GM10266 (cell line): ENCODE data around the gene GPR27.

ENCODE experiments used
- DNase-seq: peaks from one replicate; pipeline ENCODE4 v3.0.0; 2012; ENCODE audit errors: extremely low spot score
- TF ChIP-seq, protein P1 (sequence below): IDR thresholded peaks from 2 replicates; pipeline ENCODE4 v1.5.1; 2012; ENCODE audit warnings: mild to moderate bottlenecking, low read depth; ENCODE audit not compliant: control insufficient read depth, insufficient read depth; ENCODE audit errors: missing control alignments

Gene GPR27

DNA sequence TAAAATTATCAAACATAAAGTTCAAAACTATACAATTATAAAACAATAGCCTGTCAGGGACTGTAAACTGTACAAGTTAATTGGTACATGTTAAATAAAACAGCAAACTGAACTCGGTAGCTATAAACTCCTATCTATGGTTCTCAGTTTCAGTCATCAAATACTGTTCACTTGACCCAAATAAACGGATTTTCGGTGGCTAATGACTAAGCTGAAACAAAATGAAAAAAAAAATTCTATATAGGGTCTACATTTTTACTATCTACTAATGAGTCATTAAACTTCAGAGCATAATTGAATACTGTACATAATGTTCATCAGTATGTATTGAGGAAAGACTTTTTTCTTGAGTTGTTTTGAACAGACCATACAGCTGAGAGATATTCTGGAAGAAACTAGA lies 24.7 kb downstream of the GPR27 start:
- TF ChIP-seq, protein P1, sequence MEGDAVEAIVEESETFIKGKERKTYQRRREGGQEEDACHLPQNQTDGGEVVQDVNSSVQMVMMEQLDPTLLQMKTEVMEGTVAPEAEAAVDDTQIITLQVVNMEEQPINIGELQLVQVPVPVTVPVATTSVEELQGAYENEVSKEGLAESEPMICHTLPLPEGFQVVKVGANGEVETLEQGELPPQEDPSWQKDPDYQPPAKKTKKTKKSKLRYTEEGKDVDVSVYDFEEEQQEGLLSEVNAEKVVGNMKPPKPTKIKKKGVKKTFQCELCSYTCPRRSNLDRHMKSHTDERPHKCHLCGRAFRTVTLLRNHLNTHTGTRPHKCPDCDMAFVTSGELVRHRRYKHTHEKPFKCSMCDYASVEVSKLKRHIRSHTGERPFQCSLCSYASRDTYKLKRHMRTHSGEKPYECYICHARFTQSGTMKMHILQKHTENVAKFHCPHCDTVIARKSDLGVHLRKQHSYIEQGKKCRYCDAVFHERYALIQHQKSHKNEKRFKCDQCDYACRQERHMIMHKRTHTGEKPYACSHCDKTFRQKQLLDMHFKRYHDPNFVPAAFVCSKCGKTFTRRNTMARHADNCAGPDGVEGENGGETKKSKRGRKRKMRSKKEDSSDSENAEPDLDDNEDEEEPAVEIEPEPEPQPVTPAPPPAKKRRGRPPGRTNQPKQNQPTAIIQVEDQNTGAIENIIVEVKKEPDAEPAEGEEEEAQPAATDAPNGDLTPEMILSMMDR = no peak
- DNase-seq = no peak

DNA sequence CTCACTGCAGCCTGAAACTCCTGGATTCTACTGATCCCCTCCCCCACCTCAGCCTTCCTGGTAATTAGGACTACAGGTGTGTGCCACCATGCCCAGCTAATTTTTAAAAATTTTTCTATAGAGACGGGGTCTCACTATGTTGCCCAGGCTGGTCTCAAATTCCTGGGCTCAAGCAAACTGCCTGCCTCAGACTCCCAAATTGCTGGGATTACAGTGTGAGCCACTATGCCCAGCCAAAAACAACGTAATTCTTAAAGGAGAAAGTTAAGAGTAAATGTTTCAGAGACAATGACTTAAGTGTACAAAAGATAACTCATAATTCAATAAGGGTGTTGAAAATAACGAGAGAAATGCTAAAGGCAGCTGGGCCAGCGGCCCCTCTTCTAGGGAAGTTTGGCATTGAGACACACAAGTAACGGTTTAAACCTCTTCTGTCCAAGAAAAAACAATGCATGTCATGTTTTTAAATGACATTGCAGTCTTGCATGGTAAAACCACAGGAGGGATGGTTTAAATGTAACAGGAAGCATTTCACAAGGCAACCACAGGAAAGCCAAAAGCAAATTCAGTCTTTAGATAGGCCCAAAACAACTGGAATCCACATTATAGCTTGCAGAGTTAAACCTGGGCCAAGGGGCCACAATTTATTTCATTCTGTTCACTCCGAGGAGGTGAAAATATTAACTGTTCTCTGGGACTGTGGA lies 26.2 kb downstream of the GPR27 start:
- TF ChIP-seq, protein P1 = no peak
- DNase-seq = no peak

DNA sequence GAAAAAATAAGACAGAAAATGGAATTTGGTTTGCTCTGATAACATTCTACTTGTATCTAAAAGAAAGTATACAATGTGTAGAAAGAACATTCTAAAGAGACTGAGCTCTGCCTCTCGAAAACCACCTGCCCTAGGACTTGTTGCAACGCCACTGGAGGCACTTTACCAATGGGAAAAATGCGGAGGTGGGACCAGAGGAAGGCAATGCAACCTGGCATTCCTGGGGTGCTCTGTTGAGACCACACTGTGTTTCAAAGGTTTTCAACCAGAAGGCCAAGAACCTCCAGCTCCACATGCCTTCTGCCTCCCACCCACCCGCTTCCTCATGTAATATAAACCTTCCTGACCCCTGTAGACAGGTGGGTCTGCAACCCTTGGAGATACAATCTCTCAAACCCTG lies 26.8 kb downstream of the GPR27 start:
- TF ChIP-seq, protein P1 = no peak
- no peak for DNase-seq

DNA sequence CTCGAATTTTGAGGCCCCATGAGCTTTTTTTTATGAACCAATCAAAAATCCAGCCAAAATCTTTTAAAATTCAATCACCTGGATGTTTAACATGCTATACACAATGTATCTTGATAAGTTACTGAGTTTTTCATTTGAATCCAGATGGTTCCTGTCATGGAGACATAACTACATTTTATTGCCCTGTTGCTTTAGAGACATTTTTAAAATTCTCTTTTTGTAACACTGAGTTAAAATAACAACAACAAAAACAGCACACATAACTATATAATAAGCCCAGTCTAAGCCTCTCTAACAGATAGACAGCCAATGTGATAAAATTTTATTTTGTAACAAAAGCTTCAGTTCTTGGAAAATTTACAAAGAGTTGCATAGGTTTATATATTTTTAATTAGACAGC lies 29.5 kb downstream of the GPR27 start:
- TF ChIP-seq, protein P1 = no peak
- DNase-seq = no peak

DNA sequence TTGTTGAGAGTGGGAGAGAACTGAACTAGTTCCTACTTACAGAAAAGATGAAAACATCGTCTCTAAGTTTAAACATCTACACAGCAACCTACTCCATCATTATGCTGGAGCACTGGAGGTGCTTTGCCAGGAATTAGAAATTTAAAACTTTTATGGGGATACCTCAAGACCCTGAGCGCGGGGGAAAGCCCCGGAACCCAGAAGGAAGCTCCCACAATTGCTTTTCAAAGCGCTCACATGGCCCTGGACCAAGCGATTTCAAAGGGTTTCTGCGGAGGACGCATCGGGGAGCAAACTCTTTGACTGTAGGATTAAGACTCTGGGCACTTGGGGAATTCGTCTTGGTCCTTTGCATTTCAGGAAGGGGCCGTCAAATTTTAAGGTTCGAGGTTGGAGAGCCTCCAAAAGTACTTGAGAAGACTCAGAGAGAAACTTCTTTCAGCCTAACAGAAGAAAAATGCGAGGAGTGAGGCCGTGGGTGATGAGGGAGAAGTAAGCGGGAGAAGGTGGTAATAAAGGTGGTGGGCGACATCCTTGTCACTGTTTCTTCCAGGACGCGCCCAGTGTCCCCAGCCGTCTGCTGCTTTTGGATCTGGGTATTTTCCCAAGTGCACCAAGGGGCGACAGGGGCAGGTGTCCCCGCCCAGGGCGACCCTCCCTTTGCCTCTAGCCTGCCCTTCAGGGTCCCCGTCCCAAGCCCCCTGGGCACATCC lies 30.7 kb downstream of the GPR27 start:
- no peak for DNase-seq
- TF ChIP-seq, protein P1 = no peak

DNA sequence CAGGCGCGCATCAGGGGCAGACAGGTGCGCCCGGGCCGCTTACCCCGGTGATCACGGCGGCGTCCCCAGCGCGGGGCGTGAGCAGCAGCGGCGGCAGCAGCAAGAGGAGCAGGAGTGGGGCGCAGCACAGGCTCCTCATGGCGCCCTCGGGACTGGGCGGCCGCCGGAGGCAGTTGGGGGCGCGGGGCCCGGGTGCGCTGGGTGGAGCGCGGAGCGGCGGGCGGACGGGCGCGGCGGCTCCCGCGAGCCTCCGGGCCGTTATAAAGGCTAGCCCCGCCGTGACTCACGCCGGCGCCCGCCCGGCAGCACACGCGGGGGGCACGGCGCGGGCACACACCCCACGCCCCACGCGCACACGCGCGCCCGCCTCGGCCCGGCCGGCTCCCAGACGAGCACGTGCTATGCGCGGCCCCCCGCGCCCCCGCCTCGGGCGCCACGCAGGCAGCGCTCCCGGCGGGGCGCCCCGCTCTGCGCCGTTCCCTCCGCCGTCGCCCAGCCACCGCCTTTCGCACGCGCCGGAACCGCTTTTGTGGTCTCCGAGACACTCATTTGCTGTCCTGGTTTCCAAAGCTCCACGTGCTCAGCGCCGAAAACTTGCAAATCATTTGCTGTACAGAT lies 31.4 kb downstream of the GPR27 start, which contains the start of gene PROK2:
Gene PROK2 (minus strand): TSS at position 235 of the 618 bp plus-strand sequence. CDS start 96 bp downstream, at position 139.
- DNase-seq = no peak
- TF ChIP-seq, protein P1 = no peak
